Activated naive CD4-positive, alpha-beta T cell treated with anti-CD3 and anti-CD28 coated beads, Interleukin-2, amount 50 U/mL, for 16 hours (primary cell): Measurements from ENCODE around the gene DNAH14.
"Not testable (repeated sequence)": the region's sequence is repeated elsewhere in the genome, so short reads cannot be mapped to it uniquely, and the experiment has no call there.

ENCODE experiments used
- DNase-seq: peaks from one replicate; pipeline ENCODE4 v3.0.0-alpha.2; 2020

Gene DNAH14

GRCh38 chr1:225277445-225277844 is 348.0 kb downstream of the DNAH14 start:
- no peak for DNase-seq

- no peak for DNase-seq
These were observed 351.1 kb downstream of the DNAH14 start for GRCh38 chr1:225280563-225280962.

GRCh38 chr1:225290244-225290643 is 360.8 kb downstream of the DNAH14 start:
- no peak for DNase-seq

- no peak for DNase-seq
These were observed 370.1 kb downstream of the DNAH14 start for GRCh38 chr1:225299624-225300023.

GRCh38 chr1:225300381-225300780 is 370.9 kb downstream of the DNAH14 start:
- DNase-seq: no peak

- no peak for DNase-seq
These were observed 375.5 kb downstream of the DNAH14 start for GRCh38 chr1:225304996-225305395.

- not testable (repeated sequence) for DNase-seq
These were observed 381.1 kb downstream of the DNAH14 start for GRCh38 chr1:225310544-225310943.

GRCh38 chr1:225318706-225319575 is 389.5 kb downstream of the DNAH14 start:
- no peak for DNase-seq

GRCh38 chr1:225319871-225320270 is 390.4 kb downstream of the DNAH14 start:
- no peak for DNase-seq

GRCh38 chr1:225321784-225322183 is 392.3 kb downstream of the DNAH14 start:
- DNase-seq: no peak

- no peak for DNase-seq
These were observed 399.6 kb downstream of the DNAH14 start for GRCh38 chr1:225329041-225329440.

GRCh38 chr1:225329996-225330395 is 400.5 kb downstream of the DNAH14 start:
- DNase-seq: not testable (repeated sequence)

- no peak for DNase-seq
These were observed 403.2 kb downstream of the DNAH14 start for GRCh38 chr1:225332686-225333085.

- not testable (repeated sequence) for DNase-seq
These were observed 405.8 kb downstream of the DNAH14 start for GRCh38 chr1:225335098-225335778.

- no peak for DNase-seq
These were observed 409.1 kb downstream of the DNAH14 start for GRCh38 chr1:225338545-225338944.

GRCh38 chr1:225341642-225342041 is 412.2 kb downstream of the DNAH14 start:
- DNase-seq: no peak

GRCh38 chr1:225342695-225343094 is 413.2 kb downstream of the DNAH14 start:
- no peak for DNase-seq

- DNase-seq: no peak
These were observed 414.1 kb downstream of the DNAH14 start for GRCh38 chr1:225343618-225344017.

- DNase-seq: no peak
These were observed 417.7 kb downstream of the DNAH14 start for GRCh38 chr1:225347123-225347683.

GRCh38 chr1:225348400-225348799 is 418.9 kb downstream of the DNAH14 start:
- DNase-seq: no peak

GRCh38 chr1:225349826-225350225 is 420.4 kb downstream of the DNAH14 start:
- no peak for DNase-seq

GRCh38 chr1:225350872-225351271 is 421.4 kb downstream of the DNAH14 start:
- DNase-seq: no peak

- DNase-seq: no peak
These were observed 425.4 kb downstream of the DNAH14 start for GRCh38 chr1:225354906-225355305.

GRCh38 chr1:225355863-225356262 is 426.4 kb downstream of the DNAH14 start:
- no peak for DNase-seq
